Spleen (tissue), 11 donors: ENCODE results near the gene HMGB4. TPM values are rescaled to one million over a fixed set of nuclear protein-coding genes. Genes with fewer than 3 reads are reported as not detected.

ENCODE experiments used
- DNase-seq: peaks from one replicate; pipeline ENCODE4 v3.0.0-alpha.2; 2020
- H3K27ac ChIP-seq, 8 donors: fragments of 200-600 bp; sonication (generic) in 7 of 8; 1 replicate in 4 of 8; 2 replicates in 4 of 8; pipeline versions ENCODE4 v1.5.0 to v1.8.0; 2016 to 2021; ENCODE audit warnings: inconsistent platforms in 4 of 8, mild to moderate bottlenecking in 4 of 8, moderate library complexity in 1 of 8
- H3K27me3 ChIP-seq, 7 donors: fragments of 200-600 bp; sonication (generic) in 6 of 7; replicated peaks in 1 of 7; 1 replicate in 4 of 7; 2 replicates in 3 of 7; pipeline versions ENCODE4 v1.5.0 to v1.8.0; 2016 to 2021; ENCODE audit warnings: inconsistent platforms in 3 of 7, mild to moderate bottlenecking in 1 of 7
- H3K36me3 ChIP-seq, 6 donors: fragments of 200-600 bp; sonication (generic) in 5 of 6; 1 replicate in 4 of 6; 2 replicates in 2 of 6; pipeline versions ENCODE4 v1.5.0 to v1.8.0; 2016 to 2021; ENCODE audit warnings: inconsistent platforms in 2 of 6
- H3K4me1 ChIP-seq, 6 donors: fragments of 200-600 bp; sonication (generic) in 5 of 6; 1 replicate in 3 of 6; 2 replicates in 3 of 6; pipeline versions ENCODE4 v1.5.0 to v1.8.0; 2016 to 2021; ENCODE audit warnings: inconsistent platforms in 3 of 6
- H3K4me3 ChIP-seq, 8 donors: fragments of 200-600 bp; sonication (generic) in 7 of 8; 1 replicate in 4 of 8; 2 replicates in 4 of 8; pipeline versions ENCODE4 v1.5.0 to v1.8.0; 2016 to 2021; ENCODE audit warnings: inconsistent platforms in 4 of 8, mild to moderate bottlenecking in 4 of 8, moderate library complexity in 2 of 8
- H3K9me3 ChIP-seq, 8 donors: fragments of 200-600 bp; sonication (generic) in 7 of 8; 1 replicate in 4 of 8; 2 replicates in 4 of 8; pipeline versions ENCODE4 v1.5.0 to v1.8.0; 2016 to 2021; ENCODE audit warnings: inconsistent platforms in 4 of 8
- CTCF ChIP-seq, 11 experiments: fragments of 200-600 bp in 7 of 11; fragments of 450-650 bp in 4 of 11; sonication (generic) in 4 of 11; IDR thresholded peaks in 8 of 11; conservative IDR thresholded peaks in 3 of 11; 1 replicate in 7 of 11; 2 replicates in 4 of 11; pipeline versions ENCODE4 v1.4.0 to v1.8.0; 2016 to 2021; ENCODE audit warnings: antibody characterized with exemption in 11 of 11, inconsistent platforms in 4 of 11, mild to moderate bottlenecking in 1 of 11
- POLR2A ChIP-seq, 3 donors: fragments of 450-650 bp; IDR thresholded peaks; one replicate each; pipeline ENCODE4 v1.5.1; 2017; ENCODE audit warnings: antibody characterized with exemption in 3 of 3, mild to moderate bottlenecking in 1 of 3
- POLR2AphosphoS5 ChIP-seq, 3 donors: sonication (generic); formaldehyde crosslinking; IDR thresholded peaks; one replicate each; pipeline ENCODE4 v1.5.1; 2017; ENCODE audit warnings: antibody characterized with exemption in 3 of 3
- WGBS, 5 donors: extraction: QIAGEN DNeasy Blood & Tissue Kit in 3 of 5; methylation state at CpG; one replicate each; pipeline versions ENCODE4 v1.1.5 to v1.1.7; 2013 to 2018; 5-methylcytosine and 5-hydroxymethylcytosine counted together
- intact Hi-C: fragments of 100-400 bp; cut with DNase I; formaldehyde crosslinking; loops from one replicate; pipeline ENCODE4 v1.15.0; 2023; ENCODE audit warnings: low total_unique reads
- polyA plus RNA-seq, 3 donors: library from polyadenylated mRNA; stranded (reverse); fragments of 200-250 nt; gene quantifications; one replicate each; pipeline ENCODE4 v1.2.1, GENCODE V29; 2013
- total RNA-seq, 7 donors: library from RNA; depleted of rRNA in 3 of 7; stranded (reverse); fragments of >200 nt in 3 of 7; fragmentation: NEBNext Ultra II Directional in 4 of 7; extraction: Animal tissue kit (Norgen Biotek cat#: 25700) in 4 of 7; gene quantifications; one replicate each; pipeline versions ENCODE4 v1.1.0 to v1.2.1, GENCODE V29; 2016 to 2021
- donor health status: healthy with polysubstance abuse.
- donor health status: DM: no; HTN: no; CAD: no; lungs with moderate emphysema.
- donor health status: DM: no; HTN: no; CAD: no.
- donor health status: Bipolar disorder and iron deficiency.
- donor health status: healthy.
- donor health status: DM: no; HTN: no; CAD: no.
- donor health status: DM: yes; HTN: yes; CAD: no.

The HMGB4 gene
- total and polyA plus RNA-seq, 10 donors: not detected

- no peak overlapping the region for H3K27ac ChIP-seq
- H3K27me3 ChIP-seq: no peaks in the 10 kb centered on the region
- H3K36me3 ChIP-seq: no peaks in the 10 kb centered on the region
- no peak for DNase-seq
- TF ChIP-seq CTCF (IDR thresholded peaks at IDR 0.05 in 8 of 11, conservative IDR thresholded peaks at IDR 0.05 in 3 of 11): no peak
- TF ChIP-seq POLR2AphosphoS5 (IDR thresholded peaks at IDR 0.05): no peak
- no peak for TF ChIP-seq POLR2A (IDR thresholded peaks at IDR 0.05)
- no peaks in the 10 kb centered on the region for H3K4me1 ChIP-seq
- peaks cover 0 to 7% (median 0%) of the 10 kb centered on the region in 8 donors for H3K9me3 ChIP-seq
- WGBS, 5 donors: 57 to 85% (median 65%) methylated on average over 1 of the region's 1 CpG
- intact Hi-C loops: no loop called here
- no peak overlapping the region for H3K4me3 ChIP-seq
Observed at GRCh38 chr1:33841494-33841893, 22.4 kb upstream of the HMGB4 start.

GRCh38 chr1:33842348-33842747 is 21.5 kb upstream of the HMGB4 start:
- H3K4me3 ChIP-seq: no peak overlapping the region
- H3K9me3 ChIP-seq: no peaks in the 10 kb centered on the region
- no peaks in the 10 kb centered on the region for H3K4me1 ChIP-seq
- H3K27ac ChIP-seq: no peak overlapping the region
- H3K27me3 ChIP-seq: no peaks in the 10 kb centered on the region
- TF ChIP-seq POLR2AphosphoS5 (IDR thresholded peaks at IDR 0.05) (no peak), CTCF (IDR thresholded peaks at IDR 0.05 in 8 of 11, conservative IDR thresholded peaks at IDR 0.05 in 3 of 11) (no peak), POLR2A (IDR thresholded peaks at IDR 0.05) (no peak)
- no peaks in the 10 kb centered on the region for H3K36me3 ChIP-seq
- no peak for DNase-seq
- intact Hi-C loops: no loop called here
- 81 to 92% (median 83%) methylated on average over 5 of the region's 5 CpGs for WGBS, 5 donors

- no peak for DNase-seq
- no peak overlapping the region for H3K27ac ChIP-seq
- TF ChIP-seq POLR2AphosphoS5 (IDR thresholded peaks at IDR 0.05) (no peak), POLR2A (IDR thresholded peaks at IDR 0.05) (no peak), CTCF (IDR thresholded peaks at IDR 0.05 in 8 of 11, conservative IDR thresholded peaks at IDR 0.05 in 3 of 11) (no peak)
- no peaks in the 10 kb centered on the region for H3K4me1 ChIP-seq
- peaks cover 0 to 7% (median 0%) of the 10 kb centered on the region in 7 donors for H3K27me3 ChIP-seq
- H3K36me3 ChIP-seq: no peaks in the 10 kb centered on the region
- 68 to 87% (median 72%) methylated on average over 5 of the region's 5 CpGs for WGBS, 5 donors
- H3K9me3 ChIP-seq: no peaks in the 10 kb centered on the region
- intact Hi-C loops: no loop called here
- no peak overlapping the region for H3K4me3 ChIP-seq
Observed at GRCh38 chr1:33844166-33844565, 19.7 kb upstream of the HMGB4 start.

GRCh38 chr1:33846861-33847260 is 17.0 kb upstream of the HMGB4 start:
- H3K27ac ChIP-seq: no peak overlapping the region
- H3K9me3 ChIP-seq: no peaks in the 10 kb centered on the region
- no peaks in the 10 kb centered on the region for H3K4me1 ChIP-seq
- no peak for DNase-seq
- 84 to 92% (median 88%) methylated on average over 8 of the region's 8 CpGs for WGBS, 5 donors
- peaks cover 0 to 8% (median 0%) of the 10 kb centered on the region in 7 donors for H3K27me3 ChIP-seq
- H3K4me3 ChIP-seq: no peak overlapping the region
- TF ChIP-seq POLR2A (IDR thresholded peaks at IDR 0.05): no peak
- no peak for TF ChIP-seq POLR2AphosphoS5 (IDR thresholded peaks at IDR 0.05)
- intact Hi-C loops: no loop called here
- H3K36me3 ChIP-seq: no peaks in the 10 kb centered on the region
